Activated T-cell treated with anti-CD3 and anti-CD28 coated beads, Interleukin-2, amount 50 U/mL, for 48 hours (primary cell): ENCODE data around the gene ASIC3.
A peak's percentile ranks its signal among the peaks of the same experiment; 100 is the strongest.

Source experiments
- DNase-seq, 2 experiments: peaks; one replicate each; pipeline ENCODE4 v3.0.0-alpha.2; 2020

ASIC3 gene

GRCh38 chr7:151074817-151075661 lies 26.7 kb downstream of the ASIC3 start:
- no peak for DNase-seq

GRCh38 chr7:151075662-151075971 lies 27.3 kb downstream of the ASIC3 start:
- no peak for DNase-seq

- no peak for DNase-seq
Measured at GRCh38 chr7:151075978-151076426, 27.7 kb downstream of the ASIC3 start.

- DNase-seq = no peak
Measured at GRCh38 chr7:151076863-151077704, 28.8 kb downstream of the ASIC3 start.

GRCh38 chr7:151077705-151078232 lies 29.4 kb downstream of the ASIC3 start:
- DNase-seq = no peak

GRCh38 chr7:151078233-151079040 lies 30.1 kb downstream of the ASIC3 start:
- no peak for DNase-seq

- DNase-seq = no peak
Measured at GRCh38 chr7:151079199-151079910, 31.0 kb downstream of the ASIC3 start.

- DNase-seq = no peak
Measured at GRCh38 chr7:151080067-151080521, 31.8 kb downstream of the ASIC3 start.

GRCh38 chr7:151080522-151081169 lies 32.3 kb downstream of the ASIC3 start, which contains the start of gene FASTK:
Gene FASTK, minus strand, starts transcription at chr7:151080809. Its CDS starts 43 bp downstream, at chr7:151080766.
- peak; percentile 87 to 92 for DNase-seq

- DNase-seq = no peak
Measured at GRCh38 chr7:151081170-151082101, 33.1 kb downstream of the ASIC3 start.

- no peak for DNase-seq
Measured at GRCh38 chr7:151082141-151083070, 34.1 kb downstream of the ASIC3 start.

- peak; percentile 86 to 89 for DNase-seq
Measured at GRCh38 chr7:151083071-151083823, 34.9 kb downstream of the ASIC3 start, which contains the start of gene TMUB1. Gene TMUB1, minus strand, starts transcription at chr7:151083493. Its CDS starts 930 bp downstream, at chr7:151082563.

- no peak for DNase-seq
Measured at GRCh38 chr7:151083824-151084160, 35.5 kb downstream of the ASIC3 start.

- DNase-seq = no peak
Measured at GRCh38 chr7:151085329-151085690, 37.0 kb downstream of the ASIC3 start.

- peak; percentile 57 to 68 for DNase-seq
Measured at GRCh38 chr7:151085691-151086620, 37.6 kb downstream of the ASIC3 start, which contains the start of gene AGAP3. Gene AGAP3, plus strand, starts transcription at chr7:151086475. Its CDS starts 267 bp downstream, at chr7:151086742.

GRCh38 chr7:151086802-151087244 lies 38.5 kb downstream of the ASIC3 start:
- peak; percentile 56 to 59 for DNase-seq
